Hematopoietic multipotent progenitor cell treated with erythropoietin and hydrocortisone succinate and interleukin-3 and kit ligand, for 15 days (in vitro differentiated cells): ENCODE data around the gene LNPEP.
"Not testable (repeated sequence)": the region's sequence is repeated elsewhere in the genome, so short reads cannot be mapped to it uniquely, and the experiment has no call there.

ENCODE experiments used
- DNase-seq: peaks from one replicate; pipeline ENCODE4 v3.0.0-alpha.2; 2015; ENCODE audit warnings: low spot score

Gene LNPEP

DNA sequence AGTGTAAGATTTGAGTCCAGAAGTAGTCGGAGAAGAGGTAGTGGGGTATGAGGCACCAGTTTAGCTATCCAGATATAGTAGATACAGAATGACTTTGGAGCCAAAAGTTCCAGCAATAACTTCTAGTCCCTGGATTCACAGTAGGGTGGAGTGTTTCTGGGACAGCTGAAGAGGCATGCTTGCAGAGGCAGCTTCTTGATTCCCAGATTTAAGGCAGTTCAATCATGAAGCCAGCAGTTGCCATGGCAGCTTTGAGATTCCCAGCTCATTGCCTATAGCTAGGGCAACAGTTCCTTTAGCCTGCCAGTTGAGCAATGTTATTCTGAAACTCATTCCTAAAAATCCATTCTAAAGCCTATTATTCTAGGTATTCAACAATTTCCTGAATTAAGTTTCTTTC lies 127.4 kb downstream of the LNPEP start:
- no peak for DNase-seq

DNA sequence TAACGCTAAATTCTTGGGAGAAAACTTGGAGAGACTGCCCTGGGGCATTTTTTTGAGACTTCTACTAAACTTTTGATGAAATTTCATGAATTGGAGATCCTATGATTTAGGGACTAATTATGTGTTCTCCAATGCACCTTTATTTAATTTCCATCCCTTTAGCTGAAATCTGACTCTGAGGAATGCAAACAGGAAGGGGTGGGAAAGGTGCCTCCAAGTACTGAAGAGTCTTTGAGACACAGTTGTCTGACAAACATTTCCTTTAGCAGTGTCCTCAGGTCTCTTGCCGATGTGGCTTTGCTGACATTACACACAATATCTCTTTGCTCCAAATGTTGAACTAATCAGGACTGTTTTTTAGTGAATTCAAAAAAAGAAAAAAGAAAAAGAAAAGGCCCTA lies 129.6 kb downstream of the LNPEP start:
- no peak for DNase-seq

DNA sequence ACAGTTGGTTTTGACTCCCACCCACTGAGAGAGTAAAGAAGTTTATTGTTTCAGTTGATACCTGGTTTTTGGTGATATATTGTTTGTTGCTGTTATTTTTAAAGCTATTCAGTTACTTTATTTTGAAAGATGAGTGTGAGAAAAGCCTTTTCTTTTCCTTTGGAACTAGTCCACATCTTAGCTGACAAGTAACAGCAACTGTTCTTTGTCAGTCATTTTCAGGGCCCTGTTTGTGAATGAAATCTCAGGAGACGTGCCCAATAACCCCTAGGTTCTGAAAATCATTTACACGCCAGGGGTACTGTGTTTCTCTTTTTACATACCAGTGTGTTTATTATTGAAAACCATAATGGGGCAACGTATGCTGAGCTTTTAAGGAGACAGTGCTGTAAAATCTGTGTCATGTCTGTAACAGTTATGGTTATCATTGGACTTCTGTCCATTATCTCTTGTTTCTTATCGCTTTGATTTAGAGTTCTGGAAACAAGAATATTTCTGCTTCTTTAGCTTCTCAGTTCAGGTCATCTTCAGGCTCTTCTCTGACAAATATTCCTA lies 131.5 kb downstream of the LNPEP start:
- no peak for DNase-seq

DNA sequence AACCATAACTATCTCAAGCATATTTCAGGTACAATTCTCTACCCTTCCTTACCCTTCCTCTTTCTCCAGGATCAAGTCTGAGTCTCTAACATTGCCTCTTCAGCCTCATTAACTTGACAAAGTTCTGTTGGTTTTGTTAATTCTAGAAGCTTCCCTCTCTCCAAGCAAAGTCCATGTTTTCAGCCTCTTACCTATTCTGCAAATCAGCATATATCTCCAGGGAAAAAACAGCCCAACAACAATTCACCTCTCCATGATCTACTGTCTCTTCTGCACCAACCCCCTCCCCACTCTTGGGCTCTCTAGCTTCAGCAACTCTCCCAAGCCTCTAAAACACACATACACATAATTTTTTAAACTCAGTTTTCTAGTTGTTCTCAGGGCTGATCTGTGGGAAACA lies 134.4 kb downstream of the LNPEP start:
- no peak for DNase-seq

DNA sequence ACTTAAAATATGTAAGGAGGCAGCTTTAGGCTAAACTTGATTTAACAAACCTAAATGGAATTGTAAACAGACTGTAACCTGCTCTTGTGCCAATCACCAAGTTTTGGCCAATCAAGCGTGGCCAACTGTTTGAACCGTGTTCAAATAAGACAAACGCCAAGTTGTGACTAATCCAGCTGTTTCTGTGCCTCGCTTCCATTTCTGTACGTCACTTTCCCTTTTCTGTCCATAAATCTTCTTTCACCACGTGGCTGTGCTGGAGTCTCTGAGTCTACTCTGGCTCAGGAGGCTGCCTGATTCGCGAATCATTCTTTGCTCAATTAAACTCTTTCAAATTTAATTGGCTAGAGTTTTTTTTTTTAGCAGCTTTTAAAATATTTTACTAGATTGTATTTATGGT lies 135.2 kb downstream of the LNPEP start:
- DNase-seq, result no peak

DNA sequence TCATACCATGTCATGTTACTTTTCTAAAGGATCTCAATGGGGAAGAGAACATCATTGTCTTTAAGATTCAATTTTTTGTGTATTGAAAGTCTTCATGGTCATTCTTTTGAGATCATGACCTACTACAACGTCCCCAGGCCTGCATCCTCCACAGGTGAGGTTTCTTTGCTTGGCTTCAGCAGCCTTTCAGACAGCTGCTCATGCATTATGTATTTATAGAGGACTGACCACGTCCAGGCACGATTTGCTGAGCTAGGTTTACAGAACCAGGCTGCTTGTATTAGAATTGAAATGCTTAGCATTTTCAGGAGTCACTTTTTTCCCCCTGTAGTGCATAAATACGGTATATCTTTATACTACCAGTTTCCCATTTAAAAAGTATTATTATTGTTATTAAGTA lies 136.1 kb downstream of the LNPEP start:
- DNase-seq, result no peak

DNA sequence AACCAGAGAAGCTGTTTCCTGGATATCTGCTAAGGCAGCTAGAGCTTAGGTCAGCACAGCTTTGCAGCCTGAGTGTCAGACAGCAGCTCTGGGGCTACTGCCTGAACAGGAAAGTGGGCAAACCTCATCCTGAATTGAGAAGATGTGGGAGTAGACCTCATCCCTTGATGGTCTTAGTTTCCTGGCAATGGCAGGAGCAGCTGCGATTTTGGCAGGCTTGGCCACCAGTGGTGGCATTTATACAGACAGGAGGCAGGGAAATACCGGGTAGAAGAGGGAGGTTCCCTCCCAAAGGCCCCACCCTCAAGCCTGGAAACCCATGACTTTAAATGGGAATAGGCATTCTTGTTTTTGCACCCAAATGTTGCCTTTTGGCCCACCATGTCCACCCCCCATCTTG lies 136.8 kb downstream of the LNPEP start:
- no peak for DNase-seq

DNA sequence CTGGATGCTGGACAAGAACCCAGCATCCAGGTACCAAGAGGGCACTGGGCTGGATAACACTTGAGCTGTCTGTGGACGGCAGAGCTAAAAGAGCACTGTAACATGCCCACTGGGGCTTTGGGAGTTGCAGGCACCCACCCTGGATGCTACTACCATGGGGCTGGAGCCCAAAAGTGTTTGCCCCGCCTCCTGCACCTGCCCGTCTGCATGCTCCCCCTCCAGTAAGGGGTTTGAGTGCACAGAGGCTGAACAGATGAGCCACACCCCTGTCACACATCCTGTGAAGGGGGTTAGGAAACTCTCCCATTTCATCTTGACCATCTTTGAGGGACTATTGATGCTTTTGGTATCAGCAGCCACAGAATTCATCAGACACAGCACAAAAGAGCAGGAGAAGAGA lies 137.5 kb downstream of the LNPEP start:
- no peak for DNase-seq

DNA sequence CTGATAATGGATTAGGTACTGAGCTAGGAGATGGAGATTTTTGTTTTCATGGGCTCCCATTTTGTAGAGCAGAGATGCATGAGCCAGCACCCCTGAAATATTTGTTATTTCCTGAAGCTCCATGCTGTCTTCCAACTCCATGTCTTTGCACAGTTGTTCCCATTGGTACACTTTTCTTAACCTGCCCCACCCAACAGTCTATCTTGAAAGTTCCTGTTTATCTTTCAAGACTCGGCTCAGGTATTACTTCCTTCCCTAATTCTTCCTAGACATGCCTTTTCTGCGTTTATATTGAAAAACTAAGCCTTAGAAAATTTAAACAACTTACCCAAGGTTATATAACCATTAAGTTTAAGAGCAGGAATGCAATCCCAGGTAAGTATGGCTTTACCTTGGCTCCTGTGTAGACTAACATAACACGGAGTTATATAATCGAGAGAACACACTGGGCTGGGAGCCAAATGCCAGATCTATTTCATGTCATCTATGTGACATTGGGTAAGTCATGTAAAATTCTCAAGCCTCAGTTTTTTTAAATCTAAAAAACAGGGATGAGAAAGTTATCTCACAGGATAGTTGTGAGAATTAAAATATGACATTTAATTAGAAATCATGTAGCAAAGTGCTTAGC lies 139.1 kb downstream of the LNPEP start:
- no peak for DNase-seq

DNA sequence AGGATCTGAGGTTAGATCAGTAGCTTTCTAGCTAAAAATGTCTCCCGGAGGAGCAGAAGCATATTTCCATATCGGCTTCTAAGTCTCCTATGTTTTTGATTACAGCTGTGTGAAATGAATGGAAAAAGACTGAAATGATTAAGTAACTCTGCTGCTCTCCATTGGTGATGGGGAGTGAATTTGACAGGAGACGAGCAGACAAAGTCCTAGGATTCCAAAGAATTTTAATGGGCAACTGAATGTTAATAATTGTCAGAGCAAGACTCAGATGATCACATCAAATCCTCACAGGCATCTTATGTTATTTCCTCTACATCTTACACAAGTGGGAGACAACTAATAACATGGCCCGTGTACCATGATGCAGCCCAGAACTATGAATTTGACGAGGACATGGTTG lies 139.8 kb downstream of the LNPEP start:
- DNase-seq, result no peak

DNA sequence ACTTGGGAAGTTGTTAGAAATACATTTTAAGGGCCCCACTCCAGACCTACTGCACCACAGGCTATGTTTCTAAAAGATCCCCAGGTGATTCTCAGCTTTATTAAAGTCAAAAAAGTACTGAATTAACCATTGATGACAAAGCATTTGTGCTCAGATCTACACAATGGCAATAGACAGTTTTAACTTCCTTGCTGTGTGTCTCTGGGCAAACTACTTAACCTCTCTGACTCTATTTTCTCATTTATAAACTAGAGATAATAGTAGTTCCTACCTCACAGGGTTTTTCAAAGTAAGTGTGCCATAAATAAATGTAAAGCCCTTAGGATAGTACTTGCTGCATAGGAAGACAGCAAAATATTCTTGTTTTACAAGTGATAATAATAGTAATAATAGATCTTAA lies 140.2 kb downstream of the LNPEP start:
- no peak for DNase-seq

DNA sequence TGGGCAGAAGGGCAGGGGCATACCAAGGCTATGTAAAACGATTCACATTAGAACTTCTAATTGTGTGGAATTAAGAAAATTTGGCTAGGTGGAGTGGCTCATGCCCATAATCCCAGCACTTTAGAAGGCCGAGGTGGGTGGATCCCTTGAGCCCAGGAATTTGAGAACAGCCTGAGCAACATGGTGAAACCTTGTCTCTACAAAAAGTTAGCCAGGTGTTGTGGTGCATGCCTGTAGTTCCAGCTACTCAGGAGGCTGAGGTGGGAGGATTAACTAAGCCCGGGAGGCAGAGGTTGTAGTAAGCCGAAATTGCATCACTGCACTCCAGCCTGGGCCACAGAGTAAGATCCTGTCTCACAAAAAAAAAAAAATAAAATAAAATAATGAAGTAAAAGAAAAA lies 141.4 kb downstream of the LNPEP start:
- DNase-seq, result no peak

DNA sequence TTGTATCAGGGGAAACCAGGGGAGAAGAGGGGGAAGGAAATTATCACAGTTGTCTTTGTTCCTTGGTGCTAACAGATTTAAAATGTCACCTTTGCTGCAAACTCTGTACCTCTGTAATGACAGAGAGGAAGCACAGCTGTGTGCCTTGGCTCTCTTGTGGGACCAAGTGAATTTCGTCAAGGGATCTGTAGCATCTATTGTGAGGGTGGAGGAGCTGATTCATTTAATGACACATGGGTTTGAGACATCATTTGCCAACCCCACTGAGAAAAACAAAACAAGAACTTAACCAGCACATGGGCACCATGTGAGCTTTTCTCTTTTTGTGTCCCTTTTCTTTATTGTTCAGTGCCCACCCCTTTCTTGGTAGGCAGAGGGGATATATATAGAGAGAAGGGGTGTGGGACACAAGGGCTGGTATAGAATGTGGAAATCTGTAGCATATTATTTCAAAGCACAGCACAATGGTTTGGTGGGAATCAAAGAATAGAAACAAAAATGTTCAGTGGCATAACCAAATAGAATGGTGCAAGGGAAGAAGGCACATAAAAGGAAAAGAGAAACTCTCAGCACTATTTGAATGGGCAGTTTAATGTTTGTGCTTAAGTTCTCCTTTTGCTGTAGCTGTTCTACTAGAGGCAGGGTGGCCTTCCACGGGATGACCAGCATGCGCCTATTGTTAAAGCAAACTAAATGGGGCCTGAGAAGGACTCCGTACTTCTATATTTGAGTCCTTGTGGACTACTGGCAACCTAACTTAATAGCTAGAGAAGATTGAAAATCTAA lies 143.3 kb downstream of the LNPEP start:
- DNase-seq, result no peak

DNA sequence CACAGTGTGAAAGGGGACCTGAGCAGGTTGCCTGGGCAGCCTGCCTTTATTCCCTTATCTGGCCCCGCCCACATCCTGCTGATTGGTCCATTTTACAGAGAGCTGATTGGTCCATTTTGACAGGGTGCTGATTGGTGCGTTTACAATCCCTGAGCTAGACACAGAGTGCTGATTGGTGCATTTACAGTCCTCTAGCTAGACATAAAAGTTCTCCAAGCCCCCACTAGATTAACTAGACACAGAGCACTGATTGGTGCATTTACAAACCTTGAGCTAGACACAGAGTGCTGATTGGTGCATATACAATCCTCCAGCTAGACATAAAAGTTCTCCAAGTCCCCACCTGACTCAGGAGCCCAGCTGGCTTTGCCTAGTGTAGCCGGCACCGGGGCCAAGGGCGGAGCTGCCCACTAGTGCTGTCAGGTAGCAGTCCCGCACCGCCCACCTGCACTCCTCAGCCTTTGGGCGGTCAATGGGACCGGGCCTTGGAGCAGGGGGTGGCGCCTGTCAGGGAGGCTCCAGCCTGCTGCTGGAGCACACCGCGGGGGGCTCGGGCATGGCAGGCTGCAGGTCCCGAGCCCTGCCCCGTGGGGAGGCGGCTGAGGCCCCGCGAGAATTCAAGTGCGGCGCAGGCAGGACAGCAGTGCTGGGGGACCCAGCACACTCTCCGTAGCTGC lies 149.0 kb downstream of the LNPEP start:
- DNase-seq, result not testable (repeated sequence)

DNA sequence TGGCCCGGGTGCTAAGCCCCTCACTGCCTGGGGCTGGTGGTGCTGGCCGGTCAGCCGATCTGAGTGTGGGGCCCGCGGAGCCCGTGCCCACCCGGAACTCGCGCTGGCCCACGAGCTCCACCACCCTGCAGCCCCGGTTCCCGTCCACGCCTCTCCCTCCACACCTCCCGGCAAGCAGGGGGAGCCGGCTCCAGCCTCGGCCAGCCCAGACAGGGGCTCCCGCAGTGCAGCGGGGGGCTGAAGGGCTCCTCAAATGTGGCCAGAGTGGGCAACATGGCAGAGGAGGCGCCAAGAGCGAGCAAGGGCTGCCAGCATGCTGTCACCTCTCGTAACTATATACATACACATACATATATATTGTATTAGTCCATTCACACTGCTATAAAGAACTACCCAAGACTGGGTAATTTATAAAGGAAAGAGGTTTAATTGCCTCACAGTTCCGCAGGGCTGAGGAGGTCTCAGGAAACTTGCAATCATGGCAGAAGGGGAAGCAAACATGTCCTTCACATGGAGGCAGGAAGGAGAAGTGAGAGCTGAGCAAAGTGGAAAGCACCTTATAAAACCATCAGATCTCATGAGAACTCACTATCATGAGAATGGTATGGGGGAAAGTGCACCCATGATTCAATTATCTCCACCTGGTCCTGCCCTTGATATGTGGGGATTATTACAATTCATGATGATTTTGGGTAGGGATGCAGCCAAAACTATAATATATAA lies 149.7 kb downstream of the LNPEP start:
- no peak for DNase-seq
